ENCODE results near the gene RAD52. TPM values are rescaled to one million over a fixed set of nuclear protein-coding genes. Genes with fewer than 3 reads are reported as not detected.
A peak's percentile ranks its signal among the peaks of the same experiment; 100 is the strongest.

Gene RAD52
- polyA plus RNA-seq, 1 donor (not counting 4 experiments of a cell fraction or from before 2014, with no cell fraction given): 9.8 TPM

- peaks cover 9% of the 10 kb centered on the region for H3K4me1 ChIP-seq (ENCODE audit: control insufficient read depth, extremely low read depth, insufficient read depth, low read length)
- H3K79me2 ChIP-seq (ENCODE audit: control insufficient read depth, insufficient read depth, low read length): no peaks in the 10 kb centered on the region
- no peaks in the 10 kb centered on the region for H3K9me3 ChIP-seq (ENCODE audit: control insufficient read depth, low read depth, low read length)
- DNase-seq (ENCODE audit: low read depth, low spot score): no peak
- H3K27ac ChIP-seq (ENCODE audit: control insufficient read depth, insufficient read depth, low read length): no peak overlapping the region
- H3K36me3 ChIP-seq (ENCODE audit: control insufficient read depth in 2 of 2, extremely low read depth in 1 of 2, insufficient read depth in 2 of 2, low read length in 2 of 2): no peaks in the 10 kb centered on the region
- H3K4me3 ChIP-seq (ENCODE audit: control insufficient read depth in 2 of 3, extremely low read depth in 1 of 3, insufficient read depth in 2 of 3, low read depth in 1 of 3, low read length in 3 of 3): no peak overlapping the region
- no peaks in the 10 kb centered on the region for H4K20me1 ChIP-seq (ENCODE audit: control insufficient read depth, extremely low read depth, insufficient read depth, low read length)
- H3K9me1 ChIP-seq (ENCODE audit: control insufficient read depth, extremely low read depth, insufficient read depth, low read length): no peaks in the 10 kb centered on the region
- dilution Hi-C loops (cut with MboI; ENCODE audit: extremely low pct_ligation_motif_present, low sequenced_read_pairs): no loop called here
- H2AFZ ChIP-seq (ENCODE audit: control insufficient read depth, low read length): no peak overlapping the region
- H3K4me2 ChIP-seq (ENCODE audit: control insufficient read depth, extremely low read depth, insufficient read depth, low read depth, low read length): no peak overlapping the region
- no peak for FAIRE-seq
- H3K9ac ChIP-seq (ENCODE audit: control insufficient read depth, extremely low read depth, insufficient read depth, low read length): no peak overlapping the region
- no peaks in the 10 kb centered on the region for H3K27me3 ChIP-seq (ENCODE audit: control insufficient read depth, extremely low read depth, insufficient read depth, low read length)
- TF ChIP-seq EZH2 (IDR thresholded peaks at IDR 0.05; ENCODE audit: low read length) (no peak), CTCF (optimal IDR thresholded peaks at IDR 0.05 in 1 of 3, IDR thresholded peaks at IDR 0.05 in 1 of 3, conservative IDR thresholded peaks at IDR 0.05 in 1 of 3; ENCODE audit: extremely low read depth in 1 of 3, insufficient read depth in 2 of 3, low read length in 3 of 3) (no peak)
Observed at GRCh38 chr12:955939-956338, 6.4 kb upstream of the RAD52 start.

- TF ChIP-seq CTCF (optimal IDR thresholded peaks at IDR 0.05 in 1 of 3, IDR thresholded peaks at IDR 0.05 in 1 of 3, conservative IDR thresholded peaks at IDR 0.05 in 1 of 3; ENCODE audit: extremely low read depth in 1 of 3, insufficient read depth in 2 of 3, low read length in 3 of 3): no peak
- no peak for TF ChIP-seq EZH2 (IDR thresholded peaks at IDR 0.05; ENCODE audit: low read length)
- H3K4me1 ChIP-seq (ENCODE audit: control insufficient read depth, extremely low read depth, insufficient read depth, low read length): peaks cover 9% of the 10 kb centered on the region
- H3K4me3 ChIP-seq (ENCODE audit: control insufficient read depth in 2 of 3, extremely low read depth in 1 of 3, insufficient read depth in 2 of 3, low read depth in 1 of 3, low read length in 3 of 3): no peak overlapping the region
- no peaks in the 10 kb centered on the region for H3K9me3 ChIP-seq (ENCODE audit: control insufficient read depth, low read depth, low read length)
- H3K27me3 ChIP-seq (ENCODE audit: control insufficient read depth, extremely low read depth, insufficient read depth, low read length): no peaks in the 10 kb centered on the region
- dilution Hi-C loops (cut with MboI; ENCODE audit: extremely low pct_ligation_motif_present, low sequenced_read_pairs): no loop called here
- H2AFZ ChIP-seq (ENCODE audit: control insufficient read depth, low read length): no peak overlapping the region
- no peaks in the 10 kb centered on the region for H3K36me3 ChIP-seq (ENCODE audit: control insufficient read depth in 2 of 2, extremely low read depth in 1 of 2, insufficient read depth in 2 of 2, low read length in 2 of 2)
- no peak overlapping the region for H3K4me2 ChIP-seq (ENCODE audit: control insufficient read depth, extremely low read depth, insufficient read depth, low read depth, low read length)
- peak overlapping the region; percentile 33 for H3K27ac ChIP-seq (ENCODE audit: control insufficient read depth, insufficient read depth, low read length)
- H4K20me1 ChIP-seq (ENCODE audit: control insufficient read depth, extremely low read depth, insufficient read depth, low read length): no peaks in the 10 kb centered on the region
- H3K9me1 ChIP-seq (ENCODE audit: control insufficient read depth, extremely low read depth, insufficient read depth, low read length): no peaks in the 10 kb centered on the region
- DNase-seq (ENCODE audit: low read depth, low spot score) (no peak), FAIRE-seq (no peak)
- H3K9ac ChIP-seq (ENCODE audit: control insufficient read depth, extremely low read depth, insufficient read depth, low read length): no peak overlapping the region
- H3K79me2 ChIP-seq (ENCODE audit: control insufficient read depth, insufficient read depth, low read length): no peaks in the 10 kb centered on the region
Observed at GRCh38 chr12:954741-955140, 5.2 kb upstream of the RAD52 start.
